ENCODE data around the gene PCA3.

Gene PCA3

GRCh38 chr9:76756941-76757673 lies 7.1 kb upstream of the PCA3 start:
- DNase-seq (ENCODE audit: low read depth, low spot score), result no peak

- DNase-seq (ENCODE audit: low read depth, low spot score), result no peak
Observed at GRCh38 chr9:76758476-76758875, 5.8 kb upstream of the PCA3 start.

GRCh38 chr9:76759732-76760131 lies 4.5 kb upstream of the PCA3 start:
- DNase-seq (ENCODE audit: low read depth, low spot score), result no peak

- no peak for DNase-seq (ENCODE audit: low read depth, low spot score)
Observed at GRCh38 chr9:76761448-76761847, 2.8 kb upstream of the PCA3 start.

GRCh38 chr9:76766126-76766525 lies 1.9 kb downstream of the PCA3 start:
- DNase-seq (ENCODE audit: low read depth, low spot score), result no peak

GRCh38 chr9:76772686-76773445 lies 8.6 kb downstream of the PCA3 start:
- no peak for DNase-seq (ENCODE audit: low read depth, low spot score)

- DNase-seq (ENCODE audit: low read depth, low spot score), result no peak
Observed at GRCh38 chr9:76784881-76785280, 20.6 kb downstream of the PCA3 start.

- no peak for DNase-seq (ENCODE audit: low read depth, low spot score)
Observed at GRCh38 chr9:76785501-76785900, 21.3 kb downstream of the PCA3 start.

GRCh38 chr9:76787677-76788076 lies 23.4 kb downstream of the PCA3 start:
- no peak for DNase-seq (ENCODE audit: low read depth, low spot score)

- no peak for DNase-seq (ENCODE audit: low read depth, low spot score)
Observed at GRCh38 chr9:76789840-76790239, 25.6 kb downstream of the PCA3 start.

- DNase-seq (ENCODE audit: low read depth, low spot score), result no peak
Observed at GRCh38 chr9:76793784-76794431, 29.7 kb downstream of the PCA3 start.

GRCh38 chr9:76796296-76796695 lies 32.1 kb downstream of the PCA3 start:
- DNase-seq (ENCODE audit: low read depth, low spot score), result no peak

- DNase-seq (ENCODE audit: low read depth, low spot score), result no peak
Observed at GRCh38 chr9:76798527-76798926, 34.3 kb downstream of the PCA3 start.

GRCh38 chr9:76799473-76799872 lies 35.2 kb downstream of the PCA3 start:
- no peak for DNase-seq (ENCODE audit: low read depth, low spot score)

GRCh38 chr9:76800901-76801300 lies 36.7 kb downstream of the PCA3 start:
- no peak for DNase-seq (ENCODE audit: low read depth, low spot score)

- peak; percentile 48 for DNase-seq (ENCODE audit: low read depth, low spot score)
Observed at GRCh38 chr9:76803083-76803482, 38.8 kb downstream of the PCA3 start.

- DNase-seq (ENCODE audit: low read depth, low spot score), result no peak
Observed at GRCh38 chr9:76803762-76804161, 39.5 kb downstream of the PCA3 start.

GRCh38 chr9:76808636-76809035 lies 44.4 kb downstream of the PCA3 start:
- DNase-seq (ENCODE audit: low read depth, low spot score), result no peak

- DNase-seq (ENCODE audit: low read depth, low spot score), result peak; percentile 23
Observed at GRCh38 chr9:76810377-76810957, 46.2 kb downstream of the PCA3 start.

GRCh38 chr9:76812591-76812990 lies 48.4 kb downstream of the PCA3 start:
- DNase-seq (ENCODE audit: low read depth, low spot score), result no peak

- no peak for DNase-seq (ENCODE audit: low read depth, low spot score)
Observed at GRCh38 chr9:76817489-76817888, 53.3 kb downstream of the PCA3 start.

- DNase-seq (ENCODE audit: low read depth, low spot score), result peak; percentile 20
Observed at GRCh38 chr9:76818271-76818670, 54.0 kb downstream of the PCA3 start.
